GM21529 (cell line): ENCODE data around the gene NUDT2.
"Not testable (repeated sequence)": the region's sequence is repeated elsewhere in the genome, so short reads cannot be mapped to it uniquely, and the experiment has no call there.

Experiments used
- ATAC-seq: cut with Tn5 transposase; IDR thresholded peaks from one replicate; pipeline ENCODE4 v1.9.1; 2021; ENCODE audit not compliant: unreplicated experiment

Gene NUDT2

DNA sequence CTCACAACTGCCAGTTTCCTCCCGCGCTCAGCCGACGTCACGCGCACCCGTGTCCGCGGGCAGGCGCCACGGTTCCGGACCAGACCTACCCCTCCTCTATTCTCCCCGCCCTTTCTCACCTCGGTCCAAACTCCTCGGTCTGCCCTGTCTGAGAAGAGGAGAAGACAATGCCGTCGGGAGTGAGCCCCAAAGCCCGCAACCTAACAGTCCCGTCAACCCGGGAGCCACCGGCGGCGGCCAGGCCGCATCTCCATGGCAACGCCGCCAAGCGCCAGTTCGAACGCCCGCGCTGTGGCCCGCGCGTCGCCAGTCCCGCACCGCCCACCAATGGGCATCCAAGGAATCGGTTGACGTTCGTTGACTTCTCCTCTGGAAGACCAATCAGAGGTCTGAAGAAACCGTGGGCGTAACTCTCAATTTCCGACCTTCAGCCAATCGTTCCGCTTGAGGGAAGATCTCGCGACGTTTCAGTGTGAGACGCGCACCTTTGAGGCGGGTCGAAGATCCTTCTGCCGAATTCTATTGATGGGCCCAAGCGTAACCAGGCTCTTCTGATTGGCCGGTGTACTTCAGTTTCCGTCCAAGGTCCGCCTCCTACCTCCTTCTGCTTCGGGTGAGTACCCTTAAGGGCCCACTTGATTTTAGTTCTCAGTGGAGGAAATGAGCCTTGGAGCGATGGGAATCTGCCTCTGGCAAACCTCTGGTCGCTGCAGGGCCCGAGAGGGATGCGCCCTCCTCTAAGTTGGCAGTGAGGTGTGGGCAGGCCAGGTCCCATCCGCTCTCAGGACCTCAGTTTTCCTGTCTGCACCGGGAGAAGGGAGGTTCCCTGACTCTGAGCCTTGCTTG lies at the start of gene NUDT2, which contains the start of gene KIF24:
Gene NUDT2, plus strand, starts transcription at position 583 of the 846 bp plus-strand sequence. CDS start 9,471 bp downstream, outside the sequence.
Gene KIF24, minus strand, starts transcription at position 282 of the 846 bp plus-strand sequence. CDS start 17,922 bp downstream, outside the sequence.
- peak; percentile 93 for ATAC-seq

DNA sequence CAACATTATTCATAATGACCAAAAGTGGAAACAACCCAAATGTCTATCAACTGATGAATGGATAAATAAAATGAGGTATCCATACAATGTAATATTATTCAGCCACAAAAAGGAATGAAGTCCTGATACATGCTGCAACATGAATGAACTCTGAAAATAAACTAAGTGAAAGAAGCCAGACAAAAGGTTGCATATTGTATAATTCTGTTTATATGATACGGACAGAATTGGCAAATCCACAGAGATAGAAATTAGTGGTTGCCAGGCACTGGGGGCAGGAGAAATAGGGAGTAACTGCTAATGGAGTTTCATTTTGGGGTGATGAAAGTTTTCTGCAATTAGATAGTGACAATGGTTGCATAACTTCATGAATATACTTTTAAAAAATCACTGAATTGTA lies 47.3 kb upstream of the NUDT2 start:
- no peak for ATAC-seq

GRCh38 chr9:34289159-34289558 lies 40.2 kb upstream of the NUDT2 start:
- no peak for ATAC-seq

DNA sequence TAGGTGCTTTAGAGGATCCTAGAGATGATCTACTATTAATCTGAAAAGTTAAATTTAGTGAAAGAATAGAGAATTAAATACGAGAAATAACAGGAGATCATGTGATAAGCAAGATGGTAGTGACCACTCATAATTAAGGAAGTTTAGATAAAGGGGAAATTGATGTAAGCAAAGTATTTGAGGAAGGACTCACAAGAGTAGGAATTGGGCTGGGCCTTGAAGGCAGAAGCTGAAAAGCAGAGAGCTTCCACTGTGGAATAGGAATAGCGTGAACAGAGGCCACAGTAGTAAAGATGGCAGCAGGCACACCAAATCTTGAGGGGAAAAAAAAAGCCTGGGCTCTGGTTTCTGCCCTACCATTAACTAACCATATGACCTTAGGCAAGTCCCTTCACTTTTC lies 38.3 kb upstream of the NUDT2 start:
- no peak for ATAC-seq

DNA sequence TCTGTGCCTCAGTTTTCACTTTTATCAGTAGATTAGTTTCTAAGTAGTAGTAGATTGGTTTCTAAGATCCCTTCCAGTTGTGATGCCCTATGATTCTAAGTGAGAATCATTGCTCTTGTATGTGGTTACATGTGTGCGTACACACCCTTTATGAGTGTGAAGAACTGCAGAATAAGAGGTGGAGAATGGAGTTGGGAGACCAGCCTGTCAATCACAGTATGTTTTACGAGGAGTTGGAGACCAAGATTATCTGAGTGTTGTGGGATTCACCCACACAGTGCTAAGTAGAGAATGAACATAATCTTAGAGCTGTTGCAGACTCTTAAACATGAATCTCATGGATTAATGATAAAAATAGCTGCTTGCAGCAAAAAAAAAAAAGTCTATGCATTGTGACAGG lies 37.9 kb upstream of the NUDT2 start:
- ATAC-seq, result no peak

DNA sequence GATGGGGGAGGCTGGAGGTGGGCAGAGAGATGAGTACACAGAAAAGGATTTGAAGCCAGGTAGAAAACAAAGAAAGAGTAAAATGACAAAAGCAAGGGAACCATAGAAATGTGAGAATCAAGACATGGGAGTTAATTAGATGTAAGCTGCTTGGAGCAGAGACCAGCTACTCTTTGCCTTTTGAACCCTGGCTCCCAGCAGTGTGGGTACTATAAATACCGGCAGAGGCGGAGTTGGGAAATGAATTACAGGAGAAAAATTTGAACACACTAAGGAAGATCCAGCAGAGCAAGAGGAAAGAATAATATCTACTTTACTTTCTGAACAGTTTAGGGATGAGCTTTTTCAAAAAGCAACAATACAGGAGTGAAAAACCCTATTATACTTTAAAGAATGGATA lies 36.8 kb upstream of the NUDT2 start:
- ATAC-seq, result no peak

DNA sequence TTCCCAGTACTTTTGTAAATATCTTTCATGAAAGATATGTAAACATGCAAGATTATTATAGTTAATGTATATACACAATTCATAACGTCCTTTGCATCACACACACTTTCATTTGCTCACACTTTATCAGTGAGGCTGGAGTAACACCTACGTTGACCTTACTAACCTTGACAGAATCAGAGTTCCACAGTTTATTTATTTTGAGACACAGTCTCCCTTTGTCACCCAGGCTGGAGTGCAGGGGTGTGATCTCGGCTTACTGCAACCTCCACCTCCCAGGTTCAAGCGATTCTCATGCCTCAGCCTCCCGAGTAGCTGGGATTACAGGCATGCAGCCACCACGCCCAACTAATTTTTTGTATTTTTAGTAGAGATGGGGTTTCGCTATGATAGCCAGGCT lies 28.3 kb upstream of the NUDT2 start:
- not testable (repeated sequence) for ATAC-seq

DNA sequence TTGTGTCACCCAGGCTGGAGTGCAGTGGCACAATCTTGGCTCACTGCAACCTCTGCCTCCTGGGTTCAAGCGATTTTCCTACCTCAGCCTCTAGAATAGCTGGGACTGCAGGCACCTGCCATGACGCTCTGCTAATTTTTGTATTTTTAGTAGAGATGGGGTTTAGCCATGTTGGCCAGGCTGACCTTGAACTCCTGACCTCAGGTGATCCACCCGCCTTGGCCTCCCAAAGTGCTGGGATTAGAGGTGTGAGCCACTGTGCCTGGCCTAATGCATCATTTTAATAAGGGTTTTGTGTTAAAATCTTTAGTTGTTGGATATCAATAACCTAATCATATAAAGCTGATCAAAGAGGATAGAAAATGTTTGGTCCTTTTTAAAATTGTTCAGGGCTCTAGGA lies 21.1 kb upstream of the NUDT2 start:
- ATAC-seq, result not testable (repeated sequence)

DNA sequence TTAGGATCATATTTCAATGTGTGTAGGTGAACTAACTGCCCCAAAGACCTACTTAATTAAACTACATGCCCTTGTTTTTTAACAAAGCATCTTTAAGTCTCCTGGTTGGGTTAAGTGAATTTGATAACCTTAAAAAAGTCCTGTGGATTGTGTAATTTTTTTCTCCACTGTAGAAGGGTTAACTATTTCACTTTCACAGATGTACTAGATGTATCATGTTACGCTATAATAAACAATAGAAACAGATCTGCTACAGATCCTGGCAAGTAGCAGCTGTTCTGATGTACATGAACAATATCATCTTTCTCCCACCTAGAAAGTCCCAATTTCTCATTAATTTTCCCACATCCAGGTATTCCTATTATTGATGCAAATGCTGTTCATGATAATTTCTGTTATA lies 19.2 kb upstream of the NUDT2 start:
- ATAC-seq, result no peak

- ATAC-seq, result no peak
These were observed 17.7 kb upstream of the NUDT2 start for GRCh38 chr9:34311499-34312185.

DNA sequence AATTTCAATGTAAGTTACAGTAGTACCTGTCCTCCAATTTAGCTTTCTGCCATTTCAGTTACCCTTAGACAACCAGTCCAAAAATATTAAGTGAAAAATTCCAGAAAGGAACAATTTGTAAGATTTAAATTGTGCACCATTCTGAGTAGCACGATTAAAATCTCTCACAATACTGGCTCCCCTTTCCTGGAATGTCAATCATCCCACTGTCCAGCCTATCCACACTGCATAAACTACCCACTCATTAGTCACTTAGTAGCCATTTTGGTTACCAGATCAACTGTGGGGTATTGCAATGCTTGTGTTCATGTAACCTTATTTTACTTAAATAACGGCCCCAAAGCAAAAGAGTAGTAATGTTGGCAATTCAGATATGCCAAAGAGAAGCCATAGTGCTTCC lies 11.9 kb upstream of the NUDT2 start:
- ATAC-seq, result no peak

GRCh38 chr9:34318163-34318790 lies 11.1 kb upstream of the NUDT2 start:
- no peak for ATAC-seq

DNA sequence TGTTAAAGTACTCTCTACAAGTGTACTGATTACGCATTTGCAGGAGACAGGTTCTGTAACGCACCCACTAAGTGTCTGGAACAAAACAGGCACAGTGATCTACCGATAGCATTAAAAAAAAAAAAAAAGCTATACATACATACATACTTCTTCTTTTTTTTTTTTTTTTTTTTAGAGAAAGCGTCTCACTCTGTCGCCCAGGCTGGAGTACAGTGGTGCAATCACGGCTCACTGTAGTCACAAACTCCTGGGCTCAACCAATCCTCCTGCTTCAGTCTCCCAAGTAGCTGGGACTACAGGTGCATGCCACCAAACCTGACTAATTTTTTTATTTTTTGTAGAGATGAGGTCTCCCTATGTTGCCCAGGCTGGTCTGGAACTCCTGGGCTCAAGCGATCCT lies 7.9 kb upstream of the NUDT2 start:
- ATAC-seq, result no peak

DNA sequence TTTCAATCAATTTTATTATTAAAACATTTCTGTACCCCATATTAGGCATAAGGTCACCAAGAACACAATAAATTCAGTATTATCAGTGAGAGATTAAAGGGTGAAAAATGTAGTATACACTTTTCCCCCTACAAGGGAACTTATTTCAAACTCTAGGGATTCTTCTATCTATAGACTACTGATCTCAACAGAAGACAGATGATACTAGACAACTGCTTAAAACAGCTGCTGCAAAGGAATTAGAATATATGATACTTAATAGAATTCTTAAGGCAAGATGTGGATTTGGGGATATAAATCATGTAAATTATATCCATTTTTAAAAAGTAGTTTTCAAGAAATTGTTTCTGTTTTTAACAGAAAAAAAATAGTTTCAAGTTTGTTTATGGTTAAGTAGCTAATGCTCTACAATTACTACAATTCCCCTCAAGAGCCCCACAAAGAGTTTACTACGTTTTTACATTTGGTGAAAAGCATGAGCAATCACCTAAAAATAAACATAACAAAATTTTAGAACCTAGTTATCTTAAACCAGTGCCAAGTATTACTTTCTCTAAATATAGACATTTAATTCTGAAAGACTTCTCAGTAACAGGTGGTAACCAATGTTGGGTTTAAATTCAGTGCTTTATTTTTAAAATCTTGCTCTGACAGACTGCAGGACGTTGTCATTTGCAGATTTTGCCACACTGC lies 6.3 kb upstream of the NUDT2 start:
- no peak for ATAC-seq

DNA sequence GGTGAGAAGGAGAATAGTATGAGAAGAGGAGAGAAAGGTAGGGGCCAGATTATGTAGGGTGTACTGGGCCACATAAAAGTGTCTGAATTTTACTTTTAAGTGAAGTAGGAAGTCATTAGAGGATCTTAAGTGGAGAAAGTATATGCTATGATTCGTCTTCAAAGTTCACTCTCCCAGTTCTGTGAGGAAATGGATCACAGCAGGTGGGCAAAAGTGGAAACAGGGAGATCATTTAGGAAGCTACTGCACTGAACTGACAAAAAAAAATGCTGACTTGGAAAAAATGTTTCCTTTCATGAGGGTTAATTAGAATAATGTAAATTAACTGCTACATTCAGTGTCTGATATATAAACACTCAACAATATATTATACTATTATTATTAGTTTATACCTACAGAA lies 2.7 kb upstream of the NUDT2 start:
- ATAC-seq, result no peak

GRCh38 chr9:34328500-34328986 lies 826 bp upstream of the NUDT2 start:
- no peak for ATAC-seq

GRCh38 chr9:34331196-34331595 lies 1.8 kb downstream of the NUDT2 start:
- ATAC-seq, result no peak

- no peak for ATAC-seq
These were observed 3.0 kb downstream of the NUDT2 start for GRCh38 chr9:34332076-34332964.

GRCh38 chr9:34333836-34334235 lies 4.5 kb downstream of the NUDT2 start:
- no peak for ATAC-seq

DNA sequence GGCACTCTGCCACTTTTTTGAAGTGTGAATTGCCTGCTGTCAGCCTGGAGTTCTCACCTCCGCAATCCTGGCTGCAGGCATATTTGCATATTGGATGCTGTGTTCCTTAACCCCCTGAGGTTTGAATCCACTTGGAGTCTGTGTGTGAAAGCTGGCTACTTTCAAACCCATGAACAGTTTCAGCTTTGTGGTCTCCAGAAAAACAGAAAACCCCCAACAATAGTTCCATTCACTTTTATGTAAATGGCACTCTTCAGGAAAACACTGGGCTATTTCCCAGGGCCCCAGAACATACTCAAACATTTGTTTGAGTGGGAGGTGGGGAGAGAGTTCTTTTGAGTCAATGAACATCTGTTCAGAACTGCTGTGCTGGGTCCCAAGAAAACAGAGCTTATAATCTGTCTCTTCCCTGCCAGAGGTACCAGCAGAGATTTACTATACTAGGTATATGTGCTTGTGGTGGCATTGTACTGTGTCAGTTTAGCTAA lies 5.0 kb downstream of the NUDT2 start:
- no peak for ATAC-seq
